GM21576 (cell line): Measurements from ENCODE around the gene NEUROG1.
"Not testable (repeated sequence)": the region's sequence is repeated elsewhere in the genome, so short reads cannot be mapped to it uniquely, and the experiment has no call there.

Experiments
- ATAC-seq: cut with Tn5 transposase; IDR thresholded peaks from one replicate; pipeline ENCODE4 v1.9.1; 2021; ENCODE audit warnings: mild to moderate bottlenecking, moderate library complexity; ENCODE audit not compliant: unreplicated experiment

Gene NEUROG1

DNA sequence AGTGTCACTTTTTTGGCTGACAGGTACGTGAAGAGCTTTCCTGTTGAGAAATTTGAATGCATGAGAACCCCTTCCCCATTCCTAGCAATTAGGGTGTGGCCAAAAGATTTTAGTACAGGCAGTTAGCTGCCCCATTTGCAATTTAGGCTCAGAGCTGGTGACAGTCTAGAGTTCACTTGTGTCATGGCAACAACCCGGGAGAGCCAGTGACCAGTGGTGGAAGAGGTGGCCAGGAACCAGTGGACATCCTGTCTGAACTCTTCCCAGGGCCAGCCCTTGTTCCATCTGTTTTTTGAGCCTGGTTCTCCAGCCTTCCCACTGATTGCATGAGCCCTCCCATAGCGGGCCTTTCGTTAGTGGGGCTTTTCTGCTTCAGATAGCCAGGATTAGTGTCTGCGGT is 2.5 kb upstream of the NEUROG1 start:
- ATAC-seq = no peak

DNA sequence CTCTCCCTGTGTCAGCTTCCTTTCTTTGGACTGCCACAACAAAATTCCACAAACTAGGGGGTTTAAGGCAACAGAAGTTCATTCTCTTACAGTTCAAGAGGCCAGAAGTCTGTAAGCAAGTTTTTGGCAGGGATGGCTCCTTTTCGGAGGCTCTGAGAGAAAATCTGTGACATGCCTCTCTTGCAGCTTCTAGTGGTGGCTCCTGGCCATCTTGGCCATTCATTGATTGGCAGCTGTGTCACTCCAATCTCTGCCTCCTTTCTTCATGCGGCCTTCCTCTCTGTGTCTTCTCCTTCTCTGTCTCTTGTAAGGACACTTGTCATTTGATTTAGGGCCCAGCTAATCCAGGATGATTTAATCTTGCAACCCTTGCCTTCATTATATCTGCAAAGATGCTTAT is 2.0 kb upstream of the NEUROG1 start:
- ATAC-seq = no peak

DNA sequence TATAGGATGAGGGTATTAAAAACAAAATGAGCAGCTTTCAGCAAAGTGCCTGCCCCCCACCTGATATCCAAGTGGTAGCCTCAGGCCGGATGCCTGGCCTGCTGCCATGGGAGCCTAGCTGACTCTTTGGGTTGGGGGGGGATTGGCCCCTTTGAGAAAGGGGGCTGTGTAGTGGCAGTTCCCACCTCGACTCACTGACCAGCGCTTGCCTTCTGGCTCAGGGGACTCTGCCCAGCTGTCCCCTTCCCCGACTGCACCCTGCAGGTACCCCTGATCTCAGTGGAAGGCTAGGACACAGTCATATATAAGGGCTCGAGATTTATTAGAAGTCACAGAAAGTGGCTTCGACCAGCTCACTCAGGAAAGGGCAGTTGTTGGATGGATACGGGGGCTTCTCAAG is 1.5 kb upstream of the NEUROG1 start:
- ATAC-seq = no peak

DNA sequence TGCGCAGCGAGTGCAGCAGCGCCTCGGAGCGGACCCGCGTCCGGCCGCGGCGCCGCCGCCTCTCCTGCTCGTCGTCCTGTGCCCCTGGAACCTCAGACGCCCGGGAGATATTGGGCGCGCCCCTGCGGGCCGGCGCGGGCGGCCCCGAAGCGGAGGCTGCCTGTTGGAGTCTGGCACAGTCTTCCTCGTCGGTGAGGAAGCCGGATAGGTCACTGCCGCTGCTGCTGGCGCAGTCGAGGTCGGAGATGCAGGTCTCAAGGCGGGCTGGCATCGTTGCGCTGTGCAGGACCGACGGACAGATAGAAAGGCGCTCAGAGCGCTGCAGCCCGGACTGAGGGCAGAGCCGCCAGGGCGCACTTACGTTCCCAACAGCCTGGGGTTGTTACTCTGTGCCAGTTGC is 344 bp downstream of the NEUROG1 start:
- no peak for ATAC-seq

DNA sequence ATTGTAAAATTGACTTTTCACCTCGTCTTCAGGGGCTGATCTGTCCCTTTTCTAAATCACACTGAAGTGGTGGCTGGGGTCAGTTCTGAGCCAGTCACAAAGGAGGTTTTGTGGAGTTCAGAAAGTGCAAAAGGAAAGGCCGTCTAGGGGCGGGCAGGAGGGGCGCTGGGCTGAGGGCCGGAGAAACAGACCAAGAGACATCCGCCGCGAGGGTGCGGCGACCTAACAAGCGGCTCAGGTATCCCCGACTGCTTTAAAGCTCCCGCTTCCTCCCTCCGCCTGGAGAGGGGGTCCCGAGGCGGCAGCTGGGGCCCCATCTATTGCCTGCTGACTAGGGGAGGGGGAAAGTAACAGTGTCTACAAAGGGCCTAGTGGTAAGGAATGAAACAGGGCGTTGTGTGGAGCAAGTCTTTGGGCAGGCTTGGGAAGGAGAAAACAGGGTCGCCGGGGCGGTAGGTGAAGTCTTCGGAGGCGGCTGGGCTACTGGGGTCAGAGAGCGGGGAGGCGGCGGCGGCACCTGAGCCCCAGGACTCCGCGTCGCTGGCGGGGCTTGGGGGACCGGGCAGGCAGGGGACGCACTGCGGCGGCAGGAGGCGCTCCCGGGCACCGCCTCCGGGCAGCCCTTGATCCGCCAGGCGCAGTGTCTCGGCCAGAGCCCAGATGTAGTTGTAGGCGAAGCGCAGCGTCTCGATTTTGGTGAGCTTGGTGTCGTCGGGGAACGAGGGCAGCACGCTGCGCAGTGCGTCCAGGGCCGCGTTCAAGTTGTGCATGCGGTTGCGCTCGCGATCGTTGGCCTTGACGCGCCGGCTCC is 950 bp downstream of the NEUROG1 start:
- ATAC-seq = no peak

DNA sequence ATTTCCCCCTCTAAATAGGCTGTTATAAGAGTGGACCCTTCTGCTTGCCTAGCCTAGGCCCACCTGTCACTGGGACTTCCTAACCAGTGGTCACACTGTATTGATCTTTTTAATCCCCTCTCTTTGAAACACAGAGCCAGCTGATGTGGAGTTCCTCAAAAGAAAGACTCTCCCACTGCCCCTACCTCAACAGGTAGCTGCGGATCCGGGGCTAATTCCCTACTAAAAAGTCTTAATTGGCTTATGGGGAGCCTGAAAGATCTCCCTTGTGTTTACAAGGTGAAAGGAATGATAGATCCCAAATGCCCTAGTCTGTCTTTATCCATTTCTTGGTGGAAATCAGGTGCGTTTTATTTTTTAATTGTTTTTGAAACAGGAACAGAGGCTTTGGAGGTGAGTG is 2.0 kb downstream of the NEUROG1 start:
- no peak for ATAC-seq

DNA sequence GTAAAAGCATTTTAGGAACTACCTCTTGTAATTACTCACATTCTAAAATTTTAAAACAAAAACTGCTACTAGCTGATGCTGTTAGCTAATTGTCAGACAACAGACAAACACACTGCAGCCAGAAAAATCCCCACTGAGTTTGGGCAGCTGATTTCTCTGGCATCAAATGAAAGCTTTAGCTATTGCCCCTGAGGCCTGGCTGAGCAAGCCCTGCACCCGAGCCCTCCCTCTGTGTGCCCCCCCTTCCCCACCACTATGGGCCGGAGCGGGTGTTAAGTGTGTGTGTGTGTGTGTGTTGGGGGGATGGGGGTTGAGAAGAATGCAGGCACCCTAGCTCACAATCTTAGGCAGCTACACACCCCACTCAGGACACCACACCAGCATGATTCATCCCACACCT is 2.4 kb downstream of the NEUROG1 start:
- ATAC-seq = no peak

DNA sequence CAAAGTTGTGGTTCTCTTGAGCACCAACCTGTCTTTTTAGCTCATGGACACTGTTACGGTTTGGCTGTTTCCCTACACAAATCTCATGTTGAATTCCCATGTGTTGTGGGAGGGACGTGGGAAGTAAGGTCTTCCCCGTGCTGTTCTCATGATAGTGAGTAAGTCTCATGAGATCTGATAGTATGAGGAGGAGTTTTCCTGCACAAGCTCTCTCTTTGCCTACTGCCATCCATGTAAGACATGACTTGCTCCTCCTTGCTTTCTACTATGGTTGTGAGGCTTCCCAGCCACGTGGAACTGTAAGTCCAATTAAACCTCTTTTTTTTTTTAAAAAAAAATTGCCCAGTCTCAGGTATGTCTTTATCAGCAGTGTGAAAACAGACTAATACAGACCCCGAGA is 6.2 kb downstream of the NEUROG1 start:
- ATAC-seq = not testable (repeated sequence)

DNA sequence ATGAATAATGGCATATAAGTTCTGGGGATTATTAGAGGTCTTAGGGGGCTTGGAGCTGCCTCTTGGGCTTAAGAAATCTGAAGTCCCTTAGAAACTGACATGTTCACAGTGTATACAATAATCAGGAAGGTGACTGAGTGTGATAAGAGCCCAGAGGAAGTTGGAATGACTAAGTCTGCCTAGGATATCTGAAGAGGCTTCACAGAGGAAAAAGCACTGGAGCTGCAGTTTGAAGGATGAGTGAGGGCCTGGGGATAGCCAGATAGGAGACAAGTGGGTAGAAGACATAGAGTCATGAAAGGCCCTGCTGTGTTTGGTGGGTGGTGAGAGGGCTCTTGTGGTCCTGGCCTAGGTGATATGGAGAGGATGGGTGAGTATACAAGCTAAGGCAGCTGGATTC is 8.8 kb downstream of the NEUROG1 start:
- ATAC-seq = no peak

DNA sequence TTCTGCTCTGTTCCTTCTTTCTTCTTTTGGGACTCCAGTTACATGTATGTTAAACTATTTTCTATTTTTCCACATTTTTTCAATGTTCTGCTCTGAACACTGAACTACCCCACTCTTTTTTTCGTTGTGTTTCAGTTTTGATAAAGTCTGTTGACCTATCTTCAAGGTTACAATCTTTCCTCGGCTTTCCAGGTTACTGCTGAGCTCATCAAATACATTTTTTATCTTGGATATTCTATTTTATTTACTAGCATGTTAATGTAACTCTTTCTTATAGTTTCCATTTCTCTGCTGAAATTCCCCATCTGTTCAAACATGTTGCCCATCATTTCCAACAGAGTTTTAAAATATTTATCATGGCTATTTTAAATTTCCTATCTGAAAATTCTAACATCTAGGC is 13.8 kb downstream of the NEUROG1 start:
- no peak for ATAC-seq

DNA sequence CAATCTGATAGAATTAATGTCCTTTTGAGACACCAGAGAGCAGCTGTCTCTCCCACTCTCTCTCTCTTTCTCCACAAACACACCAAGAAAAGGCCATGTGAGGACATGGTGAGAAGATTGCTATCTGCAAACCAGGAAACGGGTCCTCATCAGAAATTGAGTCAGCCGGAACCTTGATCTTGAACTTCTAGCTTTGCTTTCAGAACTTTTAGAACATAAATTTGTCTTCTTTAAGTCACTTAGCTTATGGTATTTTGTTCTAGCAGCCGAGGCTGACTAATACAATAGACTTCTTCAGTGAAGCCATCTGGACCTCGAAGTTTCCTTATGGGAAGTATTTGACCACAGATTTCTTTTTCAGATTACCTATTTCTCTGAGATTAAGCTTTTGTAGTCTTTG is 18.1 kb downstream of the NEUROG1 start:
- ATAC-seq = no peak

DNA sequence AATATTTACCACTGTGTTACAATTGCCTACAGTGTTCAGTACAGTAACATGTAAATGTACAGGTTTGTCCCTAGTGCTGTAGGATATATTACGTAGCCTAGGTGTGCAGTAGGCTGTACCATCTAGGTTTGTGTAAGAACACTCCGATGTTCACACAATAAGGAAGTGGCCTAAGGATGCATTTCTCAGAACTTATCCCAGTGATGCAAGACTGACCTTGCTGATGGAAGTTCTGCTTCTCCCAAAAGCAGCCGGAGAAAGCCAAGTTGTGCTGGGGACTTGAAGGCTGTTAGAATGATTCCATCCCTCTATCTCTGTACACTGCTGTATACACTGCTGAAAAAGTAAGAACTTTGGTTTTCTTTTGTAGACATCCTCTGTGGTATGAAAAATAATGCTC is 21.6 kb downstream of the NEUROG1 start:
- no peak for ATAC-seq

DNA sequence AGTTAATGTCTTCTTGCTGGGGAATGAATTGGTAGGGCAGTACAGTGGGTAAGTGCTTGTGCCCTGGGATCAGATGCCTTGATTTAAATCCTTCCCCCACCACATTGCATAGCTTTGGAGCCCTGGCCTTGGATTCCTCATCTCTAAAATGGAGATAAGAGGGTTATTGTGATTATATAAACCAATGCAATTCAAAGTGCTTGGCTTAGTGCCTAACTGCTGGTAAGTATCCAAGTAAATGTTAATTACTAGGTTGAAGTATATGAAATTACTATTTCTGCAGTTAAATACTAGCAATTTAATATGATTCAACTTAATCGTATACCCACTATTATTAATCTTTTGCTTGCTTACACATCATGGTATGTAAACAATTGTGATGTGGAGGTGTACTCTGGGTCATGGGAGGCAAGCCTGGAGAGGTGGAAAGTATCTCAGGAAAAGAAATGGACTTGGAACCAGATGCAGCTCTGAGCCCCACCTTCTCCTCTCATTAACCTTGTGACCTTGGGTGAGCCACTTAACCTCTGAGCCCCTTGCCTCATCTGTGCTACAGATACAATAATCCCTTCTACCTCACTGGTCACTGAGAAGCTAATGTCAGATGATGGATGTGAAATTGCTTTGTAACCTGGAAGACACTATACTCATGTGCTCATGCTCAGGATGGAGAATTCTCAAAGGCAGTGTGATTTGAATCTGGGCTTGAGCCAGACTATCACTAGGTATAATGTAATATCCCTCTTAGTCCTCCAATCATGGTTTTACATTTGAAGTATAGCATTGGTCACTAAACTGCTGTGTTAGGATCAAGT is 23.8 kb downstream of the NEUROG1 start:
- ATAC-seq = no peak

DNA sequence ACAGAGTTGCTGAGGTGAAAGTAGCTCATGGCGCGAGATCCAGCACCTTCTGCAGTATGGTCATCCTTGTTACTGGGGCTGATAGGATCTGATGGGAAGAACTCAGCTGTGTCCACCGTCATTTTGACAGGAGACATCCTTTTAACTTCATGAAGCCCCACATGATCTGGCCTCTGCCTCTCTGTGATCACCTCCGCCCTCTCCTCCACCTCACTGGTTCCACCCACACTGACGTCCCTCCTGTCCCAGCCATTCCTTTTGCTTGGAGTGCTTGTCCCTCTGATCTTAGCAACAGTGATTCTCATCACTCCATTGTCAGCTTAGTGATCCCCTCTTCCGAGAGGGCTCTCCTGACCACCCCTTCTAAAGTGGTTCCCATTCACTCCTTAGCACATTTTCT is 25.8 kb downstream of the NEUROG1 start:
- no peak for ATAC-seq

DNA sequence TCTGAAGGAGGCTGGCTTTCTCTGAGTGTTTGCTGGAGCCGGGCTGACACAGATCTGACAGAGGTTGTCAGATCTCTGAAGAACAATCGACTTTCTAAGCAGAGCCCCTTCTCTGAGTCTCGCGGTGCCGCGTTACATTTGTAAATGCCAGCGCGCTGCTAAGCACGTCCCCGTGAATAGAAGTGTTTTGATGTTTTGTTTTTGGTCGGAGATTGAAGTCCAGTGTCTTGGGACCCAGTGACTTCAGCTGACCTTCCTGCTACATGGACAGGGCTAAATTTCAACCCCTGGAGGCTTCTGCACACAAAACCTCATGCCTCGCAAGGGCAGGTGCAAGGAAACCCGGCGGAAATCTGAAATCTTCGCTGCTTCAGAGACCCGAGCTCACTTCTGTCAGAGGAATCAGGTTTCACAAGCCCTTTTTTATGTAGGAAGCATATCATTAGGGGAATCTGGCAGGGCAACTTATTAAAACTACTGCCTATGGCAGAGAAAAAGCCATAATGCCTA is 27.2 kb downstream of the NEUROG1 start:
- ATAC-seq = no peak

DNA sequence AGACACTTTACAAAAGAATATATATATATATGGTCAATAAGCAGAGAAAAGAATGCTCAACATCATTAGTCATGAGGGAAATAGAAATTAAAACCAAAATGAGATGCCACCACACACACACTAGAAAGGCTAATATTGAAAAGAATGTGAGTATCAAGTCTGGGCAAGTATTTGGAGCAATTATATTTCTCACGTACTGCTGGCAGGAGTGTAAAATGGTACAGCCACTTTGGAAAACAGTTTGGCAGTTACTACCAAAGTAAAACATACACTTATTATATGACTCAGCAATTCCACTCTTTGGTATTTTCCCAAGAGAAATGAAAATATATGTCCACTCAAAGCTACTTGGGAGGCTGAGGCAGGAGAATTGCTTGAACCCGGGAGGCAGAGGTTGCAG is 29.8 kb downstream of the NEUROG1 start:
- ATAC-seq = no peak

DNA sequence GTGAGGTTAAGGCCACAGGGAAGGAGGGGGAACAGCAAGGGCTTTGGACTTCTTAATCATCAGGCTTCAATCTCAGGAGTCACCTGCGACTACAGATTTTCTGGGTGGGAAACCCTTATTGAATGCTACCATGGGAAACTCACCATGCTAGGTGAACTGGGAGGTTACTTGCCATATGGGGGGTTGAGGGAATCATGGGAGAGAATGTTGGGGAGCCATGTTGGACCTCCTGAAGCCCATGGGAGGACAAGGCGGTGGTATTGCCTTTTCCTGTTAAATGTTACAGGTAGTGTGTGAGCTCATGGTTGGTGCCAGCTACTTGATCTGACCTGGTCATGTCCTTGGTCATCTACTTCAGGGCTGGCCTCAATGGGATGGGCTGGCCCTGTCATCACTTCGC is 31.4 kb downstream of the NEUROG1 start:
- no peak for ATAC-seq

DNA sequence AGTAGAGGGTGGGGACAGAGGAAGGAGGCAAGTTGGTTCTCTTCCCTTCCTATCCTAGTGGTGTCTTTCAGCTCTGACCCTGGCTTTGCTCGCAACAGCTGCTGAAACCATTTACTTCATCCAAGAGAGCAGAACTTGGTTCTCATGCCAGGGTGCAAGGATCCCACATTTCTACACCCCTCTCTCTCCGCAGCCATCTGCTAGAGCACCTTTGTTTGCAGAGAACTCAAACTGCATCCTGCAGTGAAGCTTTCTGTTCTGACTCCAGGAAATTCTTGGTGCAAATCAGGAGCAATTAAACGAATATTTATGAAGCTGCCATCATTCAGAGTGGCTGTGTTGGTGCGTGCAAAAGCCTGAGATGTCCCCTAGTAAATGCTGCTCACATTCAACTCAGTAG is 31.9 kb downstream of the NEUROG1 start:
- ATAC-seq = no peak

DNA sequence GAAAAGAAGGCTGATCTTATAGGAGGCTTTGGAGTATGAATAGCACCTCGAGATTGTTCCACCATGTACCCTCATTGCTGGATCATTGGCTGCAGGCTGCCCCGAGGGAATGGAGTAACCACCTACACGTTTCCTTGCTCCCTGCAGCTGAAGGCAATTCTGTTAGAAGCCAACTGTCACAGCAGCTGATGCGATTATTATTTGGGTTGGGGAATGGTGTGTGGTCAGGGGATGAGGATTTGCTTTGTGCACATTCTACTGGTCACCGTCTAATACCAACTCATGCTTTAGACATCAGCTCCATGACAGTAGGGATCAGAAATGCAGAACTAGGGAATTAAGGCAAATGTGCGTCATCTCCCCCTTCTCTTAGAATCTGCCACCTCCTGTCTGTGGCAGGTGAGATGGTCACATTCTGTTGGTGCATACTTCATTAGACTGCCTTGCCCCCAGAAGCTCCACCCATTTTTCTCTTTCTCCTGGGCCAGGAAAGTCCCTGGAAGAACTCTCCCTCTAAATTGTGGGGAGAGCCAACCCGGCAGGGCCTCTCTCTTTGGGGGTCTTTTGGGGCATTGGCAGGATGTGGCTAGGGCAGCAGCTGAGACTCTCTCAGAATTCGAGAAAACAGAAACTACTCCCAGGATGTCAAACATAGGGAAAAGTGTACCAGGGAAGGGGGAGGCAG is 32.8 kb downstream of the NEUROG1 start:
- ATAC-seq = no peak

DNA sequence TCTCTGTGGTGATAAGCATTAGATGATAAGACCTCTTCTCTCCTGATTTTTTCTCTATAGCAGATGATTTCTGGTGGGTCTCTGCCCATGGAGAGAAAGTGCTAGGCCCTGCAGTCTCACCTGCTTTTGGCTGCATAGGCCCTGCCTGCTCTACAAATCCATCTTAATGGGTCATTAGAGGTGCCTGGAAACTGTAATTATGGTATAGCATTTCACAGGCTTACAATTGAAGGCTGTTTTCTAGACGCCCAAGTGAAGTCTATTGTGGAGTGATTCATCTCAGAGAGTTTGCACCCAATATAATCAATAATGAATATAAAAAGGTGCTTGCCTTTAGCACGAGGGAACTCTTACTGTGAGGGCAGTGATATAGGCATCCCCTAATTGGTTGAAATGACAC is 33.8 kb downstream of the NEUROG1 start:
- ATAC-seq = no peak

DNA sequence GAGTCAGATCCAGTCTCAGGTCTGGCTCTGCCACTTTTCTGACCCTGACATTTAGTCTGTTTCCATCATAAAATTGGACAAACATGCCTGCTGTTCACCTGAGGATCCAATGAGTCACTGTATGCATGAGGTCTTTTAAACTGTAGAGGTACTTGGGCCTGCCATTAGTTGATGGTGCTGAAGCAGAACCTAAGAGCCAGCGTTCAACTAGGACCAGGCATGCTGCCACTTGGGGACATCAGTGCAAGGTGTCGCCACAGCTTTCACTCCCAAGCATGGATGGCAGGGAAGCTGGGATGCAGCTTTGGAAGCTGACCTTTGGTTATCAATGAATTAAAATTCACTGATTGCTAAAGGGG is 37.1 kb downstream of the NEUROG1 start:
- no peak for ATAC-seq
